Measurements from ENCODE around the gene SVIL.

The SVIL gene

GRCh38 chr10:29623797-29624196, 11.0 kb downstream of the SVIL start:
- H3K4me1 ChIP-seq (ENCODE audit: low read depth, poor library complexity, severe bottlenecking): peaks cover 18% of the 10 kb centered on the region
- H3K27ac ChIP-seq: no peak overlapping the region
- H3K79me2 ChIP-seq (ENCODE audit: insufficient read depth, low read depth): no peaks in the 10 kb centered on the region

GRCh38 chr10:29622382-29622922, 12.3 kb downstream of the SVIL start:
- Histone ChIP-seq H3K4me2 (no peak overlapping the region), H3K79me2 (ENCODE audit: insufficient read depth, low read depth) (no peaks in the 10 kb centered on the region), H4K20me1 (ENCODE audit: insufficient read depth) (no peaks in the 10 kb centered on the region)

More at GRCh38 chr10:29623797-29624196, 11.0 kb downstream of the SVIL start:
- Histone ChIP-seq H4K20me1 (ENCODE audit: insufficient read depth) (no peaks in the 10 kb centered on the region), H3K4me3 (IDR thresholded peaks at IDR 0.05; ENCODE audit: insufficient read depth, low read depth, low read length) (no peak overlapping the region), H2AFZ (ENCODE audit: low read depth) (no peak overlapping the region), H3K9ac (no peak overlapping the region), H3K27me3 (ENCODE audit: insufficient read depth, low read depth) (no peaks in the 10 kb centered on the region), H3K36me3 (ENCODE audit: insufficient read depth) (no peaks in the 10 kb centered on the region), H3K4me2 (no peak overlapping the region)
- TF ChIP-seq, protein P1, sequence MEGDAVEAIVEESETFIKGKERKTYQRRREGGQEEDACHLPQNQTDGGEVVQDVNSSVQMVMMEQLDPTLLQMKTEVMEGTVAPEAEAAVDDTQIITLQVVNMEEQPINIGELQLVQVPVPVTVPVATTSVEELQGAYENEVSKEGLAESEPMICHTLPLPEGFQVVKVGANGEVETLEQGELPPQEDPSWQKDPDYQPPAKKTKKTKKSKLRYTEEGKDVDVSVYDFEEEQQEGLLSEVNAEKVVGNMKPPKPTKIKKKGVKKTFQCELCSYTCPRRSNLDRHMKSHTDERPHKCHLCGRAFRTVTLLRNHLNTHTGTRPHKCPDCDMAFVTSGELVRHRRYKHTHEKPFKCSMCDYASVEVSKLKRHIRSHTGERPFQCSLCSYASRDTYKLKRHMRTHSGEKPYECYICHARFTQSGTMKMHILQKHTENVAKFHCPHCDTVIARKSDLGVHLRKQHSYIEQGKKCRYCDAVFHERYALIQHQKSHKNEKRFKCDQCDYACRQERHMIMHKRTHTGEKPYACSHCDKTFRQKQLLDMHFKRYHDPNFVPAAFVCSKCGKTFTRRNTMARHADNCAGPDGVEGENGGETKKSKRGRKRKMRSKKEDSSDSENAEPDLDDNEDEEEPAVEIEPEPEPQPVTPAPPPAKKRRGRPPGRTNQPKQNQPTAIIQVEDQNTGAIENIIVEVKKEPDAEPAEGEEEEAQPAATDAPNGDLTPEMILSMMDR (conservative IDR thresholded peaks at IDR 0.05; ENCODE audit: low read depth, low read length): no peak

GRCh38 chr10:29621161-29621560, 13.6 kb downstream of the SVIL start:
- Histone ChIP-seq H2AFZ (ENCODE audit: low read depth) (no peak overlapping the region), H3K4me3 (IDR thresholded peaks at IDR 0.05; ENCODE audit: insufficient read depth, low read depth, low read length) (no peak overlapping the region), H3K4me2 (no peak overlapping the region), H3K27me3 (ENCODE audit: insufficient read depth, low read depth) (no peaks in the 10 kb centered on the region), H4K20me1 (ENCODE audit: insufficient read depth) (no peaks in the 10 kb centered on the region), H3K36me3 (ENCODE audit: insufficient read depth) (no peaks in the 10 kb centered on the region), H3K4me1 (ENCODE audit: low read depth, poor library complexity, severe bottlenecking) (no peaks in the 10 kb centered on the region), H3K9ac (no peak overlapping the region), H3K27ac (no peak overlapping the region), H3K79me2 (ENCODE audit: insufficient read depth, low read depth) (no peaks in the 10 kb centered on the region)
- TF ChIP-seq, protein P1 (conservative IDR thresholded peaks at IDR 0.05; ENCODE audit: low read depth, low read length): no peak

More at GRCh38 chr10:29622382-29622922, 12.3 kb downstream of the SVIL start:
- Histone ChIP-seq H3K36me3 (ENCODE audit: insufficient read depth) (no peaks in the 10 kb centered on the region), H3K27me3 (ENCODE audit: insufficient read depth, low read depth) (no peaks in the 10 kb centered on the region), H3K4me1 (ENCODE audit: low read depth, poor library complexity, severe bottlenecking) (peaks cover 4% of the 10 kb centered on the region), H2AFZ (ENCODE audit: low read depth) (no peak overlapping the region), H3K4me3 (IDR thresholded peaks at IDR 0.05; ENCODE audit: insufficient read depth, low read depth, low read length) (no peak overlapping the region), H3K27ac (no peak overlapping the region), H3K9ac (no peak overlapping the region)
- TF ChIP-seq, protein P1 (conservative IDR thresholded peaks at IDR 0.05; ENCODE audit: low read depth, low read length): no peak

DNA sequence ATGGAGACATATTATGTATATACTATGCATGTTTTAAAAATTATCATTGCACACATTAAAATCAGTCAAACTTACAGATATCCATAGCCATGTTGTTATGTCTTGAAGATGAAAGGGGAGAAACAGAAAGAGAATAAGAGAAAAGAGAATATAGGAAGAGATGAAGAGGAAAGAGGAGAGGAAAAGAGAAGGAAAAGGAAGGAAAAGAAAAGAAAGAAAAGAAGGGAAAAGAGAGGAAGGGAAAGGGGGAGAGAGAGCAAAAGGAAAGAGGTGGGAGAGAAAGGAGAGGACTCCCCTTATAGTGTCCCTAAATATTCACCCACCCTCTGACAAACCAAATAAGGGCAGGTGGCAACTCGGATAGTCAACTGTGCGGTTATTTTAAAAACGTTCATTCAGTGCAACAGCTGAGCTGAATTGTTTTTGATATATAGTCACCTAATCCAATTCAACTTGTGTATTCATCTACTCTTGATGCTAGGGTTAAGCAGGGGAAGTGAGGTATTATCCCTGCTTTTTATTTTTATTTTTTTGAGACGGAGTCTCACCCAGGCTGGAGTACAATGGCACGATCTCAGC, 14.6 kb downstream of the SVIL start:
- H3K27me3 ChIP-seq (ENCODE audit: insufficient read depth, low read depth): no peaks in the 10 kb centered on the region
- no peak overlapping the region for H3K9ac ChIP-seq
- H3K4me3 ChIP-seq (IDR thresholded peaks at IDR 0.05; ENCODE audit: insufficient read depth, low read depth, low read length): no peak overlapping the region
- TF ChIP-seq, protein P1 (conservative IDR thresholded peaks at IDR 0.05; ENCODE audit: low read depth, low read length): no peak
- no peaks in the 10 kb centered on the region for H4K20me1 ChIP-seq (ENCODE audit: insufficient read depth)
- H3K4me1 ChIP-seq (ENCODE audit: low read depth, poor library complexity, severe bottlenecking): no peaks in the 10 kb centered on the region
- H2AFZ ChIP-seq (ENCODE audit: low read depth): no peak overlapping the region
- no peak overlapping the region for H3K27ac ChIP-seq
- H3K36me3 ChIP-seq (ENCODE audit: insufficient read depth): no peaks in the 10 kb centered on the region
- no peaks in the 10 kb centered on the region for H3K79me2 ChIP-seq (ENCODE audit: insufficient read depth, low read depth)
- H3K4me2 ChIP-seq: no peak overlapping the region
